Measurements from ENCODE around the gene UQCRC2. TPM values are rescaled to one million over a fixed set of nuclear protein-coding genes. Genes with fewer than 3 reads are reported as not detected.

Gene UQCRC2
- total and polyA plus RNA-seq, 10 of the 15 experiments (the other 5 are each of a cell fraction or from before 2014, with no cell fraction given), result 256 to 563 (median 327) TPM

DNA sequence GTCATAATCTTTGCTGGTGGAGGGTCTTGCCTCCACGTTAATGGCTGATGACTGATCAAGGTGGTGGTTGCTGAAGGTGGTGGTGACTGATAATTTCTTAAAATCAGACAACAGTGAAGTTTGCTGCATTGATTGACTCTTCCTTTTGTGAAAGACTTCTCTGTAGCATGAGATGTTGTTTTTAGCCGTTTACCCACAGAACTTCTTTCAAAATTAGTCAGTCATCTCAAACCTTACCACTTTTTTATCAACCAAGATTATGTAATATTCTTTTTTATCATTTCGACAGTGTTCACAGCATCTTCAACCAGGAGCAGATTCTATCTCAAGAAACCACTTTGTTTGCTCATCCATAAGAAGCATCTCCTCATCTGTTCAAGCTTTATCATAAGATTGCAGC, 5.9 kb downstream of the UQCRC2 start:
- H3K36me3 ChIP-seq (ENCODE audit: control insufficient read depth in 2 of 2, insufficient read depth in 2 of 2, low read length in 1 of 2), result peaks cover 7 to 44% of the 10 kb centered on the region in 2 experiments
- H3K27ac ChIP-seq (ENCODE audit: control insufficient read depth, insufficient read depth), result peak overlapping the region; percentile 21; the same call in 1 of the 2 replicates
- no peak overlapping the region for H3K4me2 ChIP-seq (ENCODE audit: control insufficient read depth, insufficient read depth)
- H3K4me1 ChIP-seq (ENCODE audit: control insufficient read depth, insufficient read depth, low read length), result peaks cover 21% of the 10 kb centered on the region
- ChIA-PET CTCF (interaction anchor here (1.8 to 2.1 kb wide), 2 partner anchors 119 to 230 kb away, joined by 7 to 13 read pairs; no protein-coding TSS in a partner anchor), RAD21 (ENCODE audit: unreplicated experiment) (interaction anchor here (1.2 to 1.5 kb wide), 3 partner anchors 12 to 229 kb away, joined by 3 to 4 read pairs (median 3); no protein-coding TSS in a partner anchor), SMC1A (ENCODE audit: uncharacterized antibody, unreplicated experiment) (interaction anchor here (1.0 to 4.1 kb wide), 4 partner anchors 8 to 12 kb away, joined by 3 to 11 read pairs (median 4); no protein-coding TSS in a partner anchor), POLR2A (no interaction called here)
- H3K9ac ChIP-seq (ENCODE audit: control insufficient read depth, insufficient read depth, low read length), result no peak overlapping the region
- DNase-seq (ENCODE audit: low read depth, low spot score) (no peak), ATAC-seq (peak; percentile 64), FAIRE-seq (no peak)
- no TSS peak for BruUV-seq (replicated peaks)
- in situ Hi-C loops (cut with MboI) (no loop called here), intact Hi-C loops (cut with micrococcal nuclease; ENCODE audit: unreplicated experiment) (no loop called here)
- H3K4me3 ChIP-seq, result no peak overlapping the region
- H3K9me3 ChIP-seq (replicated peaks; ENCODE audit: control insufficient read depth, insufficient read depth, low read length), result no peaks in the 10 kb centered on the region
- H3K79me2 ChIP-seq (ENCODE audit: control insufficient read depth, insufficient read depth, low read length), result peaks cover 35% of the 10 kb centered on the region
- H4K20me1 ChIP-seq (ENCODE audit: control insufficient read depth, insufficient read depth), result no peaks in the 10 kb centered on the region
- no peak overlapping the region for H2AFZ ChIP-seq (ENCODE audit: control insufficient read depth, low read depth, low read length)
- 5% methylated on average over 3 of the region's 3 CpGs for WGBS (ENCODE audit: insufficient coverage, insufficient replicate concordance, low lambda C conversion rate, missing lambda C conversion rate)
- H3K27me3 ChIP-seq (replicated peaks in 1 of 2; ENCODE audit: control insufficient read depth in 2 of 2, insufficient read depth in 2 of 2, low read length in 1 of 2), result no peaks in the 10 kb centered on the region
- TF ChIP-seq CBFB (IDR thresholded peaks at IDR 0.05; ENCODE audit: low read depth) (peak; percentile 69; the same call in 1 of the 2 replicates), BCL11A (IDR thresholded peaks at IDR 0.05; ENCODE audit: low read depth, low read length) (0 out of 2 replicates have a peak, but pooled peaks have one; percentile 49), JUNB (IDR thresholded peaks at IDR 0.05) (peak; percentile 94), EP300 (IDR thresholded peaks at IDR 0.05; ENCODE audit: borderline replicate concordance in 1 of 2, control insufficient read depth in 1 of 2, low read depth in 2 of 2, low read length in 2 of 2) (0 out of 4 replicates have a peak, but pooled peaks of 1 of the 2 experiments have one; percentile 41), HCFC1 (IDR thresholded peaks at IDR 0.05; ENCODE audit: low read length) (no peak), JUND (IDR thresholded peaks at IDR 0.05; ENCODE audit: low read depth, low read length) (peak; percentile 59; the same call in 1 of the 2 replicates), RCOR1 (conservative IDR thresholded peaks at IDR 0.05; ENCODE audit: low read depth, low read length) (no peak), RUNX3 (IDR thresholded peaks at IDR 0.05; ENCODE audit: low read length) (peak; percentile 96), NFIC (IDR thresholded peaks at IDR 0.05; ENCODE audit: low read depth, low read length) (peak; percentile 65; the same call in 1 of the 2 replicates), ATF7 (IDR thresholded peaks at IDR 0.05; ENCODE audit: low read depth) (peak; percentile 42; the same call in 1 of the 2 replicates), MTA3 (IDR thresholded peaks at IDR 0.05; ENCODE audit: borderline replicate concordance, low read length) (0 out of 2 replicates have a peak, but pooled peaks have one; percentile 58), YY1 (IDR thresholded peaks at IDR 0.05; ENCODE audit: low read depth, low read length) (no peak), FOXM1 (IDR thresholded peaks at IDR 0.05; ENCODE audit: low read depth, low read length) (0 out of 2 replicates have a peak, but pooled peaks have one; percentile 55), MEF2A (IDR thresholded peaks at IDR 0.05; ENCODE audit: insufficient read depth, low read depth, low read length) (peak; percentile 82), TARDBP (IDR thresholded peaks at IDR 0.05; ENCODE audit: borderline replicate concordance) (no peak), TBL1XR1 (IDR thresholded peaks at IDR 0.05; ENCODE audit: low read depth, low read length) (no peak), ZNF274 (IDR thresholded peaks at IDR 0.05; ENCODE audit: insufficient read depth, insufficient read length) (no peak), MEF2B (IDR thresholded peaks at IDR 0.05; ENCODE audit: partially characterized antibody, poor library complexity, severe bottlenecking) (peak; percentile 51), TAF1 (IDR thresholded peaks at IDR 0.05; ENCODE audit: borderline replicate concordance, low read depth, low read length) (no peak)
- TF ChIP-seq, protein P1, sequence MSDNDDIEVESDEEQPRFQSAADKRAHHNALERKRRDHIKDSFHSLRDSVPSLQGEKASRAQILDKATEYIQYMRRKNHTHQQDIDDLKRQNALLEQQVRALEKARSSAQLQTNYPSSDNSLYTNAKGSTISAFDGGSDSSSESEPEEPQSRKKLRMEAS (IDR thresholded peaks at IDR 0.05; ENCODE audit: low read depth, low read length), result no peak
- TF ChIP-seq, protein P2, sequence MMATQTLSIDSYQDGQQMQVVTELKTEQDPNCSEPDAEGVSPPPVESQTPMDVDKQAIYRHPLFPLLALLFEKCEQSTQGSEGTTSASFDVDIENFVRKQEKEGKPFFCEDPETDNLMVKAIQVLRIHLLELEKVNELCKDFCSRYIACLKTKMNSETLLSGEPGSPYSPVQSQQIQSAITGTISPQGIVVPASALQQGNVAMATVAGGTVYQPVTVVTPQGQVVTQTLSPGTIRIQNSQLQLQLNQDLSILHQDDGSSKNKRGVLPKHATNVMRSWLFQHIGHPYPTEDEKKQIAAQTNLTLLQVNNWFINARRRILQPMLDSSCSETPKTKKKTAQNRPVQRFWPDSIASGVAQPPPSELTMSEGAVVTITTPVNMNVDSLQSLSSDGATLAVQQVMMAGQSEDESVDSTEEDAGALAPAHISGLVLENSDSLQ (IDR thresholded peaks at IDR 0.05), result peak; percentile 88
- TF ChIP-seq, protein P3, sequence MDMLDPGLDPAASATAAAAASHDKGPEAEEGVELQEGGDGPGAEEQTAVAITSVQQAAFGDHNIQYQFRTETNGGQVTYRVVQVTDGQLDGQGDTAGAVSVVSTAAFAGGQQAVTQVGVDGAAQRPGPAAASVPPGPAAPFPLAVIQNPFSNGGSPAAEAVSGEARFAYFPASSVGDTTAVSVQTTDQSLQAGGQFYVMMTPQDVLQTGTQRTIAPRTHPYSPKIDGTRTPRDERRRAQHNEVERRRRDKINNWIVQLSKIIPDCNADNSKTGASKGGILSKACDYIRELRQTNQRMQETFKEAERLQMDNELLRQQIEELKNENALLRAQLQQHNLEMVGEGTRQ (IDR thresholded peaks at IDR 0.05; ENCODE audit: borderline replicate concordance, low read depth, low read length), result no peak
- TF ChIP-seq, protein P4, sequence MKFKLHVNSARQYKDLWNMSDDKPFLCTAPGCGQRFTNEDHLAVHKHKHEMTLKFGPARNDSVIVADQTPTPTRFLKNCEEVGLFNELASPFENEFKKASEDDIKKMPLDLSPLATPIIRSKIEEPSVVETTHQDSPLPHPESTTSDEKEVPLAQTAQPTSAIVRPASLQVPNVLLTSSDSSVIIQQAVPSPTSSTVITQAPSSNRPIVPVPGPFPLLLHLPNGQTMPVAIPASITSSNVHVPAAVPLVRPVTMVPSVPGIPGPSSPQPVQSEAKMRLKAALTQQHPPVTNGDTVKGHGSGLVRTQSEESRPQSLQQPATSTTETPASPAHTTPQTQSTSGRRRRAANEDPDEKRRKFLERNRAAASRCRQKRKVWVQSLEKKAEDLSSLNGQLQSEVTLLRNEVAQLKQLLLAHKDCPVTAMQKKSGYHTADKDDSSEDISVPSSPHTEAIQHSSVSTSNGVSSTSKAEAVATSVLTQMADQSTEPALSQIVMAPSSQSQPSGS (IDR thresholded peaks at IDR 0.05; ENCODE audit: low read length), result 0 out of 2 replicates have a peak, but pooled peaks have one; percentile 32
